SU-DHL-6 (cell line): Measurements from ENCODE around the gene LKAAEAR1.

Experiments used
- CTCF ChIP-seq: fragments of 200-600 bp; sonication (generic); IDR thresholded peaks from one replicate; pipeline ENCODE4 v1.5.1; 2017; ENCODE audit warnings: antibody characterized with exemption, mild to moderate bottlenecking, low read length, moderate library complexity; ENCODE audit not compliant: insufficient read depth, poor library complexity, severe bottlenecking
- EZH2phosphoT487 ChIP-seq: fragments of 200-600 bp; sonication (generic), shearing (Covaris generic); conservative IDR thresholded peaks from 2 replicates; pipeline ENCODE4 v1.6.1; 2018; ENCODE audit warnings: mild to moderate bottlenecking, antibody characterized with exemption, low read length, moderate library complexity, mixed read lengths

- TF ChIP-seq CTCF (no peak), EZH2phosphoT487 (no peak)
Observed at GRCh38 chr20:64040231-64041039, 43.8 kb downstream of the LKAAEAR1 start.
